ENCODE data around the gene MTMR1.

MTMR1 gene

GRCh38 chrX:150692831-150693724 is at the start of gene MTMR1:
Gene MTMR1, plus strand, starts transcription at chrX:150693396. Its CDS starts 135 bp downstream, at chrX:150693531.
- no peak for DNase-seq

- no peak for DNase-seq
Observed at GRCh38 chrX:150643958-150644357, 49.2 kb upstream of the MTMR1 start.

- DNase-seq, result no peak
Observed at GRCh38 chrX:150644422-150644821, 48.8 kb upstream of the MTMR1 start.

- DNase-seq, result no peak
Observed at GRCh38 chrX:150647331-150647730, 45.9 kb upstream of the MTMR1 start.

- no peak for DNase-seq
Observed at GRCh38 chrX:150648296-150648940, 44.8 kb upstream of the MTMR1 start.

- DNase-seq, result peak; percentile 43
Observed at GRCh38 chrX:150649096-150649870, 43.9 kb upstream of the MTMR1 start.

GRCh38 chrX:150651906-150652305 is 41.3 kb upstream of the MTMR1 start:
- DNase-seq, result no peak

- DNase-seq, result no peak
Observed at GRCh38 chrX:150655788-150656187, 37.4 kb upstream of the MTMR1 start.

GRCh38 chrX:150663073-150663472 is 30.1 kb upstream of the MTMR1 start:
- peak; percentile 38 for DNase-seq

- peak; percentile 72 for DNase-seq
Observed at GRCh38 chrX:150664290-150664689, 28.9 kb upstream of the MTMR1 start.

- no peak for DNase-seq
Observed at GRCh38 chrX:150676221-150676620, 17.0 kb upstream of the MTMR1 start.

- DNase-seq, result peak; percentile 16
Observed at GRCh38 chrX:150680974-150681373, 12.2 kb upstream of the MTMR1 start.

GRCh38 chrX:150683112-150683511 is 10.1 kb upstream of the MTMR1 start:
- DNase-seq, result no peak

GRCh38 chrX:150683536-150684146 is 9.6 kb upstream of the MTMR1 start:
- DNase-seq, result no peak

- no peak for DNase-seq
Observed at GRCh38 chrX:150688911-150689451, 4.2 kb upstream of the MTMR1 start.

- DNase-seq, result no peak
Observed at GRCh38 chrX:150690126-150690525, 3.1 kb upstream of the MTMR1 start.

GRCh38 chrX:150692296-150692695 is 900 bp upstream of the MTMR1 start:
- DNase-seq, result no peak

- DNase-seq, result peak; percentile 49
Observed at GRCh38 chrX:150693725-150694574, 754 bp downstream of the MTMR1 start.

GRCh38 chrX:150694738-150695410 is 1.7 kb downstream of the MTMR1 start:
- DNase-seq, result no peak

GRCh38 chrX:150696331-150696730 is 3.1 kb downstream of the MTMR1 start:
- DNase-seq, result no peak

GRCh38 chrX:150696866-150697265 is 3.7 kb downstream of the MTMR1 start:
- DNase-seq, result no peak
